CD8-positive, alpha-beta memory T cell (primary cell): ENCODE results near the gene POC5. TPM values are rescaled to one million over a fixed set of nuclear protein-coding genes. Genes with fewer than 3 reads are reported as not detected.

Experiments
- CTCF ChIA-PET: fragments of 350-600 bp; sonication (Branson Sonifier 250); formaldehyde crosslinking; loops from one replicate; lab custom pipeline; 2021; ENCODE audit warnings: antibody characterized with exemption; lab: Charles Lee
- POLR2A ChIA-PET: fragments of 350-600 bp; sonication (Branson Sonifier 250); formaldehyde crosslinking; loops from one replicate; lab custom pipeline; 2021; ENCODE audit warnings: antibody characterized with exemption; lab: Charles Lee
- DNase-seq, 5 donors: peaks; one replicate each; pipeline versions ENCODE4 v3.0.0 to v3.0.0-alpha.2; 2020 to 2022; ENCODE audit warnings: mixed read lengths in 1 of 5
- H3K27ac ChIP-seq: one replicate; pipeline ENCODE4 v1.7.0; 2013; ENCODE audit warnings: low read depth, mild to moderate bottlenecking, low read length, moderate library complexity
- H3K27me3 ChIP-seq: 2 replicates; pipeline ENCODE4 v1.7.0; 2013; ENCODE audit warnings: low read length, mild to moderate bottlenecking; ENCODE audit not compliant: insufficient read depth, poor library complexity, severe bottlenecking
- H3K36me3 ChIP-seq: 2 replicates; pipeline ENCODE4 v1.7.0; 2013; ENCODE audit warnings: mild to moderate bottlenecking, low read length, moderate library complexity; ENCODE audit not compliant: insufficient read depth
- H3K4me1 ChIP-seq: 2 replicates; pipeline ENCODE4 v1.7.0; 2013; ENCODE audit warnings: mild to moderate bottlenecking, low read length, moderate library complexity; ENCODE audit not compliant: insufficient read depth
- H3K4me3 ChIP-seq: 2 replicates; pipeline ENCODE4 v1.7.0; 2013; ENCODE audit warnings: mild to moderate bottlenecking, low read length
- H3K9me3 ChIP-seq: 2 replicates; pipeline ENCODE4 v1.7.0; 2013; ENCODE audit warnings: mild to moderate bottlenecking, low read length
- H3K27ac Mint-ChIP-seq, 8 donors: one replicate each; pipeline ENCODE4 v1.8.0; 2020 to 2021; ENCODE audit warnings: mixed read lengths in 8 of 8, mild to moderate bottlenecking in 6 of 8, inconsistent platforms in 3 of 8, moderate library complexity in 3 of 8
- H3K27me3 Mint-ChIP-seq, 2 donors: one replicate each; pipeline ENCODE4 v1.8.0; 2020 to 2021; ENCODE audit warnings: mixed read lengths in 2 of 2, mild to moderate bottlenecking in 1 of 2, moderate library complexity in 1 of 2
- H3K36me3 Mint-ChIP-seq, 3 donors: one replicate each; pipeline ENCODE4 v1.8.0; 2020 to 2021; ENCODE audit warnings: mixed read lengths in 3 of 3, inconsistent platforms in 1 of 3, mild to moderate bottlenecking in 1 of 3
- H3K4me1 Mint-ChIP-seq, 3 donors: one replicate each; pipeline ENCODE4 v1.8.0; 2020 to 2021; ENCODE audit warnings: mixed read lengths in 3 of 3, inconsistent platforms in 1 of 3, mild to moderate bottlenecking in 1 of 3
- H3K4me3 Mint-ChIP-seq, 7 donors: one replicate each; pipeline ENCODE4 v1.8.0; 2020 to 2021; ENCODE audit warnings: mixed read lengths in 7 of 7, mild to moderate bottlenecking in 6 of 7, moderate library complexity in 4 of 7, inconsistent platforms in 2 of 7
- H3K9me3 Mint-ChIP-seq, 5 donors: one replicate each; pipeline ENCODE4 v1.8.0; 2020 to 2022; ENCODE audit warnings: mixed read lengths in 5 of 5, mild to moderate bottlenecking in 3 of 5, moderate library complexity in 2 of 5, inconsistent platforms in 1 of 5
- polyA plus RNA-seq: library from polyadenylated mRNA; unstranded; fragments of 300-500 nt; fragmentation: Illumina TruSeq; gene quantifications from one replicate; pipeline ENCODE4 v1.2.3, GENCODE V29; 2021
- total RNA-seq, 2 experiments: library from RNA; stranded (reverse); gene quantifications; one replicate each; pipeline ENCODE4 v1.2.3, GENCODE V29; 2021

Gene POC5, protein sequence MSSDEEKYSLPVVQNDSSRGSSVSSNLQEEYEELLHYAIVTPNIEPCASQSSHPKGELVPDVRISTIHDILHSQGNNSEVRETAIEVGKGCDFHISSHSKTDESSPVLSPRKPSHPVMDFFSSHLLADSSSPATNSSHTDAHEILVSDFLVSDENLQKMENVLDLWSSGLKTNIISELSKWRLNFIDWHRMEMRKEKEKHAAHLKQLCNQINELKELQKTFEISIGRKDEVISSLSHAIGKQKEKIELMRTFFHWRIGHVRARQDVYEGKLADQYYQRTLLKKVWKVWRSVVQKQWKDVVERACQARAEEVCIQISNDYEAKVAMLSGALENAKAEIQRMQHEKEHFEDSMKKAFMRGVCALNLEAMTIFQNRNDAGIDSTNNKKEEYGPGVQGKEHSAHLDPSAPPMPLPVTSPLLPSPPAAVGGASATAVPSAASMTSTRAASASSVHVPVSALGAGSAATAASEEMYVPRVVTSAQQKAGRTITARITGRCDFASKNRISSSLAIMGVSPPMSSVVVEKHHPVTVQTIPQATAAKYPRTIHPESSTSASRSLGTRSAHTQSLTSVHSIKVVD
- total RNA-seq (10 to 100 TPM; 15.2 to 15.4 TPM), polyA plus RNA-seq (16.9 TPM)

GRCh38 chr5:75717082-75717922 is at the start of gene POC5:
Gene POC5, minus strand, starts transcription at chr5:75717437. Its CDS starts 4,500 bp downstream, at chr5:75712937.
- Mint-ChIP-seq H3K4me1 (peaks cover 33 to 52% (median 44%) of the 10 kb centered on the region in 3 donors), H3K27ac (peak within 1 kb of the TSS; percentile 87 to 99 (median 98)), H3K4me3 (peak within 1 kb of the TSS; percentile 96 to 100 (median 99)), H3K36me3 (peaks cover 0 to 23% (median 6%) of the 10 kb centered on the region in 3 donors), H3K27me3 (no peaks in the 10 kb centered on the region), H3K9me3 (peaks cover 0 to 2% (median 0%) of the 10 kb centered on the region in 5 donors)
- POLR2A ChIA-PET = interaction anchor here (0.6 kb wide), 2 partner anchors 34 to 341 kb away, joined by 3 to 6 read pairs; no protein-coding TSS in a partner anchor
- DNase-seq = peak; percentile 97 to 99 (median 97)
- H3K4me3 ChIP-seq = peak within 1 kb of the TSS; percentile 93
- peak within 1 kb of the TSS; percentile 88 for H3K27ac ChIP-seq
- CTCF ChIA-PET = interaction anchor here (1.0 to 1.7 kb wide), 2 partner anchors 13 to 685 kb away, joined by 3 read pairs; partner anchors contain the start of gene IQGAP2
- H3K27me3 ChIP-seq = no peaks in the 10 kb centered on the region
- peaks cover 16% of the 10 kb centered on the region for H3K4me1 ChIP-seq
- no peaks in the 10 kb centered on the region for H3K36me3 ChIP-seq
- no peaks in the 10 kb centered on the region for H3K9me3 ChIP-seq

GRCh38 chr5:75758116-75758515 is 40.9 kb upstream of the POC5 start:
- peaks cover 10 to 42% of the 10 kb centered on the region in 2 donors for H3K27me3 Mint-ChIP-seq
- H3K27ac Mint-ChIP-seq = no peak overlapping the region
- H3K4me3 ChIP-seq = no peak overlapping the region
- H3K36me3 Mint-ChIP-seq = no peaks in the 10 kb centered on the region
- H3K4me1 ChIP-seq = no peaks in the 10 kb centered on the region
- ChIA-PET POLR2A (no interaction called here), CTCF (no interaction called here)
- no peaks in the 10 kb centered on the region for H3K36me3 ChIP-seq
- H3K4me1 Mint-ChIP-seq = no peaks in the 10 kb centered on the region
- no peaks in the 10 kb centered on the region for H3K9me3 Mint-ChIP-seq
- no peak for DNase-seq
- no peak overlapping the region for H3K27ac ChIP-seq
- no peak overlapping the region for H3K4me3 Mint-ChIP-seq
- H3K9me3 ChIP-seq = no peaks in the 10 kb centered on the region
- no peaks in the 10 kb centered on the region for H3K27me3 ChIP-seq

DNA sequence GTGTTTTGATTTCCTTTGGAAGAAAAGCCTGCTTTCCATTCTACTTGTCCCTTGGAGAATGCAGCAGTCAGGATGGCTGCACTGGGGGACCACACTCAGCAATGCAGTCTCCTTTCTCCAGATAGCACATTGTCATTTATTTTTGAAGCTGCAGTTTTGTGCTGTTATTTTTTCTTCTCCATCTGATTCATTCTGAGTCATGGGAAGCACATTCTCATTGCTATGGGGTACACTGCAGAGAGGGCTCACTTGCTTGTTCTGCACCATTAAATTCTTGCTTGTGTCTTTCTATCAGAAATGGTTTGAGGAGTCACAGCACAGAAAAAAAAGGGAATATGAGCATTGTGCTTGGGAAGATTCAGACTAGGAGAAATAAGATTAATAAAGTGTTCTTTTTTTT is 39.7 kb upstream of the POC5 start:
- no peaks in the 10 kb centered on the region for H3K9me3 Mint-ChIP-seq
- H3K4me3 Mint-ChIP-seq = no peak overlapping the region
- H3K36me3 Mint-ChIP-seq = no peaks in the 10 kb centered on the region
- H3K4me1 Mint-ChIP-seq = no peaks in the 10 kb centered on the region
- ChIA-PET CTCF (no interaction called here), POLR2A (no interaction called here)
- no peak for DNase-seq
- H3K4me3 ChIP-seq = no peak overlapping the region
- no peaks in the 10 kb centered on the region for H3K27me3 ChIP-seq
- H3K27ac Mint-ChIP-seq = no peak overlapping the region
- no peaks in the 10 kb centered on the region for H3K4me1 ChIP-seq
- no peaks in the 10 kb centered on the region for H3K9me3 ChIP-seq
- peaks cover 11 to 39% of the 10 kb centered on the region in 2 donors for H3K27me3 Mint-ChIP-seq
- no peaks in the 10 kb centered on the region for H3K36me3 ChIP-seq
- H3K27ac ChIP-seq = no peak overlapping the region

GRCh38 chr5:75756211-75756610 is 39.0 kb upstream of the POC5 start:
- POLR2A ChIA-PET = no interaction called here
- H3K9me3 Mint-ChIP-seq = no peaks in the 10 kb centered on the region

DNA sequence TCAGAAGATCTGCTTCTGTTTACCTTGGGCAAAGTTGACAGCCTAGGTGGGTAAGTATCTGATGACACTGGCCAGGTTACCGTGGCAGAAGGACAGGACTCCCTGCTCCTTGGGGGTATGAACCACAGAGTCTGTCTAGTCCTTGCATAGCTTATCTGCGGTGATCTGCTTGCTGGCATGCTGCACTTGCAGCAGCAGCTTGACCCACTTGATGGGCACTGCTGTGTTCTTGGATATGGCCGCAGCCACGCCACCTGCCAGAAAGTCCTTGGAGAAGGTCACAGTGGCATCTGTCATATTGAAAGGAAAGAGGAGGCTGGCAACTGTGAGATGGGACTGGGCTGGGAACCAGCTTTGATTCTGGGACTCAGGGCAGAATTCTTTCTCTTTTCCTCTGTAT is 35.9 kb upstream of the POC5 start:
- Histone ChIP-seq H3K4me1 (no peaks in the 10 kb centered on the region), H3K36me3 (no peaks in the 10 kb centered on the region), H3K4me3 (no peak overlapping the region), H3K27ac (no peak overlapping the region), H3K9me3 (no peaks in the 10 kb centered on the region), H3K27me3 (no peaks in the 10 kb centered on the region)
- no peaks in the 10 kb centered on the region for H3K9me3 Mint-ChIP-seq
- POLR2A ChIA-PET = no interaction called here
- H3K27me3 Mint-ChIP-seq = peaks cover 15 to 40% of the 10 kb centered on the region in 2 donors
- H3K27ac Mint-ChIP-seq = no peak overlapping the region
- no peaks in the 10 kb centered on the region for H3K36me3 Mint-ChIP-seq
- CTCF ChIA-PET = no interaction called here
- H3K4me3 Mint-ChIP-seq = no peak overlapping the region
- no peaks in the 10 kb centered on the region for H3K4me1 Mint-ChIP-seq
- no peak for DNase-seq

More at GRCh38 chr5:75756211-75756610, 39.0 kb upstream of the POC5 start:
- no peaks in the 10 kb centered on the region for H3K27me3 ChIP-seq
- Mint-ChIP-seq H3K4me1 (no peaks in the 10 kb centered on the region), H3K36me3 (no peaks in the 10 kb centered on the region), H3K27ac (no peak overlapping the region), H3K4me3 (no peak overlapping the region), H3K27me3 (peaks cover 11 to 38% of the 10 kb centered on the region in 2 donors)
- no peaks in the 10 kb centered on the region for H3K4me1 ChIP-seq
- H3K27ac ChIP-seq = no peak overlapping the region
- H3K4me3 ChIP-seq = no peak overlapping the region
- H3K9me3 ChIP-seq = no peaks in the 10 kb centered on the region
- CTCF ChIA-PET = no interaction called here
- DNase-seq = no peak
- H3K36me3 ChIP-seq = no peaks in the 10 kb centered on the region

- POLR2A ChIA-PET = no interaction called here
- no peak for DNase-seq
- CTCF ChIA-PET = no interaction called here
These were observed 27.1 kb upstream of the POC5 start for GRCh38 chr5:75744355-75744754.

DNA sequence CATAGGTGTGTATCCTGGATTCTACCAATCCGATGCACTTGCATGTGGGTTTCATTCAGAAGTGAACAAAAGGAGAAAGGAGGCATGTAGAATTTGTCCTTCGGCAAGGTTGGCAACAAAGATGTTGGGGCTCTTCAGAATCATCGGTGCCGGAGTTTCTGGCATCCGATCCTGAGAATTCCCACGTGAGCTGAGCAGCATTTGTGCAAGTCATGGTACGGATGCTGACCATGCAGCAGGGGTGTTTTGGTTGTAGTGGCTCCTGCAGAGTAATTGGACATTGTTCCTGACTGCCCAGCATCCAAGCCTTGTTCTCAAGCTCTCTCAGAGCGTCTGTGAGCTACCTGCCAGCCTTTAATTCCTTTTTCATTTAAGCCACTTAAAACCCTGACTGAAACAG is 19.0 kb upstream of the POC5 start:
- no peaks in the 10 kb centered on the region for H3K4me1 ChIP-seq
- CTCF ChIA-PET = no interaction called here
- H3K27me3 ChIP-seq = no peaks in the 10 kb centered on the region
- no peak for DNase-seq
- H3K4me3 Mint-ChIP-seq = no peak overlapping the region
- peaks cover 0 to 6% (median 0%) of the 10 kb centered on the region in 5 donors for H3K9me3 Mint-ChIP-seq
- H3K4me1 Mint-ChIP-seq = no peaks in the 10 kb centered on the region
- peaks cover 4 to 25% of the 10 kb centered on the region in 2 donors for H3K27me3 Mint-ChIP-seq
- H3K36me3 ChIP-seq = no peaks in the 10 kb centered on the region
- H3K4me3 ChIP-seq = no peak overlapping the region
- no peaks in the 10 kb centered on the region for H3K9me3 ChIP-seq
- H3K27ac ChIP-seq = no peak overlapping the region
- no peak overlapping the region for H3K27ac Mint-ChIP-seq
- POLR2A ChIA-PET = no interaction called here
- H3K36me3 Mint-ChIP-seq = peaks cover 0 to 4% (median 3%) of the 10 kb centered on the region in 3 donors

More at GRCh38 chr5:75744355-75744754, 27.1 kb upstream of the POC5 start:
- Mint-ChIP-seq H3K27ac (no peak overlapping the region), H3K9me3 (no peaks in the 10 kb centered on the region), H3K36me3 (peaks cover 0 to 3% (median 0%) of the 10 kb centered on the region in 3 donors), H3K27me3 (peaks cover 8 to 46% of the 10 kb centered on the region in 2 donors), H3K4me3 (no peak overlapping the region), H3K4me1 (no peaks in the 10 kb centered on the region)
- H3K36me3 ChIP-seq = no peaks in the 10 kb centered on the region
- no peaks in the 10 kb centered on the region for H3K9me3 ChIP-seq
- no peaks in the 10 kb centered on the region for H3K27me3 ChIP-seq
- no peak overlapping the region for H3K4me3 ChIP-seq
- H3K27ac ChIP-seq = no peak overlapping the region
- H3K4me1 ChIP-seq = no peaks in the 10 kb centered on the region
